DMS53 (cell line): ENCODE data around the gene ANTXR1.
"Not testable (repeated sequence)": the region's sequence is repeated elsewhere in the genome, so short reads cannot be mapped to it uniquely, and the experiment has no call there.

ENCODE experiments used
- DNase-seq: peaks from one replicate; lab custom pipeline; 2025; lab: John Stamatoyannopoulos, UW

Gene ANTXR1

DNA sequence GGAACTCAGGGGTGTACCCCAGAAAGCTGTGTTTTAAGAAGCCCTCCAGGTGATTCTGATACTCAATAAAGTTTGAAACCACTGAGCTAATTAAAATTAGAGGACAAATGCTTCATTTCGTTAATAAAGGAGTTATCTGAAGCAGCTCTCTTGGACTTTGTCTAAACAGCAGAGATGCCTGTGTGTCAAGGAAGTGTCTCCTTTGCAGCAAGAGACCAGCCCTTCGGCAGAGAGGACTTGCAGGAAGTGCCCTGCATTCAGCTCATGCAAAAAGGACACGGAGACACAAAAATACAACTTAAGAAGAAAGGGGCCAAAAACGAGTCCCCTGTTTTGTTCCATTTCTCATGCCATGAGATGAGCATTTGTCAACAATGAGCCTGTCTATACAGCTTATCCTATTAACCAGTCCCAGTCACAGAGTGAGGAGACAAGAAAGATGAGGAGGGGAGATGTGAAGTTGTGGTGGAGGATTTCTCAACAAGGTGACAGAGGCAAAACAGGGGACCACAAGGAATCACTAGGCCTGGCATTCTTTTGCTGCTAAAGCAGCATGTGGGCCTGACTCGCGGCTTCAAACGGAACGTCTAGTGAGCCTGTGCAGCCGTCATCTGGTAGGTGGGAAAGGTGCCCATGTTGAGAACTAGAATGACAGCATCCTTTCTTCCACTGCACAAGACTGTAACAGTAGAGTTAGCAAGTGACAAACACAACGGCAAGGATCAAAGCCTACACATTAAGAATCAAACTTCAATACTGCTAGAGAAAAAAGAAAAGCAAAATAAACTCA, 152.3 kb downstream of the ANTXR1 start:
- DNase-seq = no peak

DNA sequence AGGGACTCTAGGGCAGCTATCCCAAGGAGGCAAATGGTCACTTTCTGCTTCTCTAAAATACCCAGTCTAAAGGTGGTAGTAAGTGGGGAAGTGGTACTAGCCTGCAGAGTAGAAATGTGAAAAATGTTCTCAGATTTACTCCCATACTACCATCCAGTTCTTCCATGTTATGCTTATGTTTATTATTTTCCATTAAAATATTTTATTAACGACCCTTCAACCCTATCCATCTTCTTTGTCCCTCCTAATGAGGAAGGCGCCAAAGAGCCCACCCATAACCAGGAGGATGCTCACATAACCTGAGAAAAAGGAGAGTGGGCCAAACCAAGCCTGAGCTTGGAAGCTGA, 153.5 kb downstream of the ANTXR1 start:
- no peak for DNase-seq

DNA sequence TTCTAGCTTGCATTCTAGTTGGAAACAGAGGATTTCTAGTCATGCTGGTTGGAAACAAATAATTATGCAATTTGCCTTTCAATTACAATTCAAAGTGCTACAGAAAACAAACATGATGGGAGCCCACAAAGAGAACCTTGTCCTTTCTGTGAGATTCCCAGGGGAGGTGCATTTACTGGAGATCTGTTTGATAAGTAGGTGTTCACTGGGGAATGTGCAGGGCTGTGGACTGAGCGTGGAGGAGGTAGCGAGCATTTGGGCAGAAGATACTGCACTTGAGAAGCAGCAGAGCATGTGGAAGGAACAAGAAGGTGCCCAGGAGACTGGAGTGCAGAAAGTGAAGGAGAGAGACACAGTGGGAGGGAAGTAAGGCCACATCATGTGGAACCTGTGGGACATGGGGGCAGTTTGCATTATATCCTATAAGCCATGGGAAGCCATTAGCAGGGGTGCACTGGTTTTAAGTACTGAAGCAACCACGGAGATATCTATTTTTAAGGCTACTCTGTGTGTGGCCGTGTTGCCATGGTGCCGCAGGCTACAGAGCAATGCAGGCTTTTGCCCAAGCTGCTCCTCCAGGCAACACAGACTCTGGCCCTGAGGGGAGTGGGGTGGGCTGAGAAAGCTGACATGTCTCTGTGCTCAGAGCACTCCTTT, 154.0 kb downstream of the ANTXR1 start:
- DNase-seq = no peak

DNA sequence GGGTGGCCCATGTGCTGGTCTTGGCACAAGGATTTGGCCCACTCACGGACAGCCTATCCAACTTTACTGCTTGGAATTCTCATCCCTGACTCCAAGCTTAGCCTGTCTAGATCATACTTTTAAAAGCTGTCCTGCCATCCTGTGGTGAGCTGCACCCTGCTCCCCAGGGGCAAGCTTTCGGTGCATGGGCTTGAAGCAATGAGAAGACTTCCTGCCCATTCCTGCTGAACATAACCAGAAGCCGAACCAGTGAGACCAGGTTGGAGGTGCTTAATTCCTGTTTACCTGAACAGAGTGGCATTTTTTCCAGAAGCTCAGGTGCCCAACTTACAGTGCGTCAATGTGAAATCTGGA, 154.5 kb downstream of the ANTXR1 start:
- DNase-seq = no peak

DNA sequence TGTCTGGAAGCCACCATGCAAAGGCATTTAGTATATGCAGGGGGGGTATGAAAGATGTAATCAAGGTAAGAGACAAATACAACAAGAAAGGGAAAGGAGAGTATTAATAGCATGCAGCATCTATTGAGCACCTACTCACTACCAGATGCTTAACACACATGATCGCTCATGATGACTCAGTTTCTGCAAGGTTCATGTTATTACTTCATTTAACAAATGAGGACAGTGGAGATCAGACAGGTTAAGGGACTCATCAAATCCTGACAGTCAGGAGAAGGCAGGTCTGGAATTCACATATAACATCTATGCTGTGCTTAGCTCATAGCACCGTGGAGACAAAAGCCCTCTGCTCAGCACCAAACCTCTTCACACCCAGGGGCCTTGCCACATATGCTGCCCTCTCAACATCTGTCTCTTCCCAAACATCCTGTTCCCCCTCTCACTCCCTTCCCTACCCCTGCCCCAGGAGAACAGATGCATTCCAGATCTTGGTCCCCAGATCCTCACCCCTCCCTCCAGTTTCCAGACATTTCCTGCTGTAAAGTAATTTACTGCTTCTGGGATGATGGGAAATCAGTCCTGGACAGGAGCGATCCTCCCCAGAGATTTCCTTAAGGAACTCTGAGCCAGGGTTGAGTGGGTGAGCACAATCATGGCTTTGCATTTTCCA, 155.3 kb downstream of the ANTXR1 start:
- DNase-seq = no peak

DNA sequence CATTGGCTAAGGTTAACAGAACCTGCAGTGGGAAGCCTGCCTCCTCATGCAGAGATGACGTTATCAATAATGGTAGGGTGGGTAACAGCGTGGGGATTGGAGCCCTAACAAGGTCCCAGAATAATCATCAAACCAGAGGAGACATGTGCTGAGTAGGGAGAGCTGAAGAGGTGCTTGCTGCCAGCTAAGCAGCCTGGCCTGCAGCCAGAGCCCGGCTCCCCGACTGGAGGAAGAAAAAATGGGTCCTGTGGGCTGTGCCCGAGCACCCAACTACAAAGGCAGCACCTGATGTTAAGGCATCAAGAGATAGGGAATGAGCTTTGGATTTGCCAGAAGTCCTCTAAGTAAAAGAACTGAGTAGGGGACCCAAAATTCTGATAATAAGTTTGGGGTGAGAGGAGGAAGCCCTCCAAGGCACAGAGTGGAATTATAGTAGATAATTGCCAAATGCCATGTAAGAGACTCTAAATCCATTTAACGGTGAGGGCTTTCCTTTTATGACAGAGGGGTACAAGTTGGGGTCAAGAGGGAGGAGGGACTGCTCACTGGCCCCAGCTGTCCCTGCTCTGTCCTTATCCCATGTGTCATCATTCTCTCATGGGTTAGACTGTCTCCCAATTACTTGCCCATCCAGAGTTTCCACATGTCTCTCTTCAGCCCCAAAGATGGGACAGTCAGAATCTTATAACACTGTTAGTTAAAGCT, 156.1 kb downstream of the ANTXR1 start:
- no peak for DNase-seq

DNA sequence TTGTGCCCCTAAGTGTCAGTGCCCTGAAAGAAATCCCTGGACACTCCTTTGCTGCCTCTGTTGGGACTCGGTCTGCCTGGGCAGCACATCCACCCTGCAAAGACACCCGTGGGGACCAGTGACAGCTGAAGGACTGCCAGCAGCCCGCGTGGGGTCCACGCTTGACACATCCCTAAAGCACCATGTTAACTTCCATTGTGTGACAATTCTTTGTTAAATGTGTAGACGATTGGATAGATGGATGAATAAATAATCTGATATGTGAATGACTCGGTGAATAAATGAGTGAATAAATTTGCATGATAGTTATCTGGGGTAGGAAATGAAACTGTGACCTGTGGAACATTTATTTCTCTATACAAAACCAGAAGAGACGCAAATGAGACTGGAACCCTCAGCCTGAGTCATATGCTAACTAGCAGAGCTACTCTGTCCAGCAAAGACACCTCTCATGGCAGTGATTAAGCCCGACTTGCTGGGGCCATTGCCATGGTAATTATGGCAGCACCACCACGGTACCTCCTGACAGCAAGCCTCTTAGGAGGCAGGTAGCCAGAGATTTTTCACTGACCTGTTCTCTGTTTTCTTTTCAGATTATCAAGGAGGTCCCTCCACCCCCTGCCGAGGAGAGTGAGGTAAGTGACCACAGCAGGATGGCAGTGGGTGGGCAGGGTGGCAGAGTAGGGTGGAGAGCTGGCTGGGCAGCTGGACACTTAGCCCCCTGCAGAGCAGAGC, 156.8 kb downstream of the ANTXR1 start:
- DNase-seq = no peak

DNA sequence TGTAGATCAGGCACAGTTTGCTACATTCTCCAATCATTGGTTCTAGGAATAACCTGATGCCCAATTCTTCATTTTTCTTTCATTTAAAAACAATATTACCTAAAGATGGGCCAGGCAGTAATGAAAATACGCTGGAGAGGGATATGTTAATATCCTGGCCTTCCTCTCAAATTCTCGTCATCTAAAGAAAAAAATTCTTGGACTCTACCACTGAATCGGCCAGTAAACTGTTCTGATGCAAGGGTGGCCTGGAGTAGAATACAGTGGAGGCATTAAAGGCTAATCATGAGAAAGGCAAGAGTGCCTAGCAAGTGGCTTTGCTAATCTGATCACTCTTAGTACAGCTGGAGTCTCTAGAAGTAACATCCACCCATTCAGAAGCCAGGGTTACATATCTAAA, 157.7 kb downstream of the ANTXR1 start:
- no peak for DNase-seq

DNA sequence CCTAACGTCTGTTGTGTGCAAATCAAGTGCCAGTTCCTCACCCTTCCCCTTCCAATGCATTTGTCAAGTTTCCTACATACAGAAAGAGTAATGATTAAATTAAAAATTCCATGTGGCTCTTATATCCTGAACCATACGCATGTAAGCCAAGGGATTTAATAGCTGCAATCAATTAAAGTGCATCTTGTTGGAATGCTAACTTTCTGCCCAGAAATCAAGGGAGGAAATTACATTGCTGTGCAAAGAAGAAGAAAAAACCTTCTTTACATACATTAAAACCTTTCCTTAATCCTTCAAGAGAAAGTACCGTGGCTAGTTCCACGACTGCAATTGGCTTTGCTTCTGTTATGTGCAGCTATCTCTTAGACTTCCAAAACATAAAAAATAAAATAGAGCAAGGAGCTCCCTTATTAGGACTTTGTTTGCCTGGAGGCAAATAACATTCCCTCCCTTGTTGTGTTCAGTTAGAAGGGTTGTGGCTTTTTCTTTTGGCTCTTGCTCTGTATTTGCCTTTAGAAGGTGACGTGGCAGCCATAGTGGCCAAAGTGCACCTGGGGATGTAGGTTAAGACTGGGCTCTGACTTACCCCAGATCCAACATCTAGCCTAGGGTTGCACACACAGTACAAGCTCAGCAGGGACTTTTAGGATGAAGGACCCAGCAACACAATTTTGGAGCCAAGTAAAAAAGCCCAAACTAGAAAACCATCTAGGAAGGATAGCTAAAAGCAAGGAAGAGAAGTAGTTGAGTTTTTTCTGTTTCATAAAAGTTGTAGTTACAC, 158.3 kb downstream of the ANTXR1 start:
- DNase-seq = no peak

DNA sequence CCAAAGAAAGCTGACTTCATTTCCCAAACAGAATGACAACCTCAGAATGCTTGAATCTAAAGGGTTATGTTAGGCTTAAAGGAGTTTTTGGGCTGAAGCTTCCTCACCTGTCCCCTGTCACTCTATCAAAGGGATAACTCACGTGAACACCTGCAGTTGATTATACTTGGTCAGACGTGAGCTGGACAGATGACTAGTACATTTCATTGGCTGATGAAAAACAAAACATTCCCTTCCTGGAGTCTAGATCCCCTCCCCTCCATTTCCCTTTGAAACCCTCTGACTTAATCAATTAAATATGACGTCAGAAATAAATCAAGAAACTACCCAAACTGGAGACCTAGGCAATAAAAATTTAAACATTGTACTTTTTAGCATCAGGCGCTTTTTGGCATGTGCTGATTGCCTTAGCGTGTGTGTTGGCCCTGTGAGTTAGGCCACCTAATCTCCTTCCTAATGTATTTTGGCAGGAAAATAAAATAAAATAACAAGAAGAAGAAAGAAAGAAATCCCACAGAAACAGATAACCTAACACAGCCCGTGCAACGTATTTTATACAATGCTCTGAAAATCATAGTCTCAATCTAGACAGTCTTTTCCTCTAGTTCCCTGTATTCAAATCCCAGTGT, 159.0 kb downstream of the ANTXR1 start:
- no peak for DNase-seq

DNA sequence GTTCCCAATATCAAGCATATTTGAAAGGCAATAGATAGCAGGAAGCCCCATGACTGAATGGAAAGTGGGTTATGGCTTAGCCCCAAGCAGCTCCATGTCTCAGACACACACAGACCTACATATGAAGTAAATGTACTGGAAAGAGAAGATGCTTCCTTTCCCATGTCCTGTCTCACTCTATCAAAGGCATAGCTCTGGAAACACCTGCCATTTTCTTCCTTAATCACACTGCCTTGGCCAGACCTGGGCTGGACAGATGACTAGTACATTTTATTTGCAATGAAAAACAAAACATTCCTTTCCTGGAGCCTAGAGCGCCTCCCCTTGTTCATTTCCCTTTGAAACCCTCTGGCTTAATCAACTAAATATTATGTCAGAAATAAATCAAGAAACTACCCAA, 160.7 kb downstream of the ANTXR1 start:
- no peak for DNase-seq

DNA sequence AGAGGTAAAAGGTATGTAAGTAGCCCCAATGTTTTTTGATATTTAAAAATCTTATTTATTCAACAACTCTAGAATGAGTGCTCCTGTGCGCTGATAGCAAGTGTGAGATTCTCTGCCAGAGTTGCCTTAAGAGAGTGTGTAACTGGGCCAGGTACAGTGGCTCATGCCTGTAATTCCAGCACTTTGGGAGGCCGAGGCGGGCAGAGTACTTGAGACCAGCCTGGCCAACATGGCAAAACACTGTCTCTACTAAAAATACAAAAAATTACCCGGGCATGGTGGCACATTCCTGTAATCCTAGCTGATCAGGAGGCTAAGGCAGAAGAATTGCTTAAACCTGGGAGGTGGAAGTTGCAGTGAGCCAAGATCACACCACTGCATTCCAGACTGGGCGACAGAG, 161.2 kb downstream of the ANTXR1 start:
- not testable (repeated sequence) for DNase-seq

DNA sequence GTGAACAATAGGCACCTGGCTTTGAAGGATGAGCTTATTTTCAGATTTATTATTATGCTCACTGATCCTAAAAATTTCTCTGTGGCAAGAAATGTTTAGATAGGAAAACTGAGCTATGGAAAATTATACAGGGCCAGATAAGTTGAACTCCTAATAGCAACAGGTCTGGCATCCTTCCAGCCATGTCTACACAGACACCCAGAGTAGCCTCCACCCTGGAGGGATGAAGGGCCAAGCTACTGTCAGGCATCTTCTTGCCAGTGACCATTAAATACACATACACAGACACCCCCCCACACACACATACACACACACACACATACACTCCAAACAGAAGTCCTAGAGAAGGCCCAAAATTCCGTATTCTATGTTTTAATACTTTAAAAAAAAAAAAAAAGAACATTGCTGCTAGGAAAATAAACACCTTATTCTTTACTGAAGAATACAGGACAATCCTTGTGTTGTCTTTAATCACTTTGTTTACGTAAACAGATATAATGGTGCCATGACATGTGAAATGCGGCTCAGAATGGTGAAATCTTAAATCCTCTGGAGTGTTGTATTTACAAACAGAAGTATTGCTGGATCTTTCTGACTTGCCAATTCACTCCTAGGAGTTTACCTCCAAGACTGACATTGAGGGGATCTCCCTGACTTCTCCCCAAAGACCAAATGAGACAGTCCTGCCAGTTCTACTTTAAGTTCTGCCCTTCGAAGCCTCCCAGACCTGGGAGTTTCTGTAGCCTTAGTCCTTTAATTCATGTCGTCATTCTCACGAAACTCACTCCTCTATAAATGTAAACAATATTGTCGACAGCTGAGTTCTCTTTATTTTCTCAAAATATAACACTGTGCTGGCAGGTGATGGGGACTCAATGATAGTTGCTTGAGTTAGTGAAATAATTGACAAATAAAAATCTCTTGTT, 163.1 kb downstream of the ANTXR1 start:
- no peak for DNase-seq

DNA sequence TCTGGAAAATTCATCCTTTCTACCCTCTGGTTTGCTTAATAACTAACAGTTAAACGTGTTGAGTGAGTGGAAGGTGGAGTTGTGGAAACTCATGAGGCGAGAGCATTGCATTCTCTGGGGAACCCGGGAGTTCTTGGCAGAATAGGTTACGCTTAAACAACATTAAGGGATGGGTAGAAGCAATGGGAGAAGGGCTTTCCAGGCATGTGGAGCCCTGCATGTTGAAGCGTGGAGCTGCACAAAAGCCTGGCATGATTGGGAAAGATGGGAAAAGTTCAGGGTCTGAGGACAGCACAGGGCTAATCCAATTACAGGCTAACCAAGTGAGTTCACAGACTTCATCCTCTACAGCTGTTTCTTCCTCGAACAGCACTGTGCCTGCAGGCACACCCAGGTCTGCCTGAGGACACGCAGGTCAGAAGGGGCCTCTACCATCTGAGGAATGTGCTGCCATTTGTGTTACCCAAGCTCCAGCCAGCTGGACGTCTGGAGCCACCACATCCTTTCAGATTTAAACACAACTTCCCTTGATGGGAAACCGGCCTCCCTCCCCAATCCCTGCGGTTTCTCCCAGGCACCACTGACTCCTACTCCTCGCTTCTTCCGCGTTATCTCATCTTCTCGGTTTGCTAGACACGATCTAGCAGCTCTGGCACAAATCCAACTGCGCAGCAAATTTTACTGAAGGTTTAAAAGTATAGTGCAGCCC, 164.2 kb downstream of the ANTXR1 start:
- no peak for DNase-seq

DNA sequence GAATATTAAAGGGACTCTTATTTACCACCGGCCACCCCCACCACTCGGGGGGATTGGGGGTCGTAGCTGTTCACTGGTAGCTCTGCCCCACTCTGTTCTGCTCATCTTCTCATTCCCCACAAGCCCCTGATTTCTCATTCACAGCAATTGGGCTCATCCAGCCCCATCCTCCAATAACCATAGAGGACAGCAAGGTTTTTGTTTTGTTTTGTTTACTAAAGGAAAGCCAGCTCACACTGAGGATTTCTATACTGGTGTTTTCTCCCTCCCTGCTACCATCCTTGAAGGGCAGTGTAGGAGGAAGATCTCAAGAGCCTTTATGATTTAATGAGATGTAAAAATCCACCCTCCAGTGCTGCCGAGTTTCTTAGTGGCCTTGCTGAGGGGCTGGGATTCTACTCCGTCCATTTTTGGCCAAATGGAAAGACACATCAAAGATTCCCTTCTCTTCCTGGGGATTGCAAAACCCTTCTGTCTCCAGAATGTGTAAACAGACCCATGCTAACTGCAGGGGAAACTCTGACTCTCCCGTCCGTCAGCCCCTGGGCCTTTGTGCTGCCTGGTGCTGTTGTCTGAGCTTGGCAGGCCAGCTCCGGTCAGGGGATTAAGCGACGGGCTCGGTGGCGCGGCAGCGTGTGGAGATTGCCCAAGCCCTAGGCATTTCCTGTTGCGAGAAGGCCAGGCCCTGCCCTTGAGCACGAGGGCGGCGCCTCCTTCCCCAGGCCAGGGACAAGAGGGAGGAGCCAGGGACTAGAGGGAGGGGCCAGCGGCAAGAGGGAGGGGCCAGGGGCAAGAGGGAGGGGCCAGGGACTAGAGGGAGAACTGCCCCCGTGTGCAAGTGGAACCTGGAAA, 165.0 kb downstream of the ANTXR1 start:
- DNase-seq = peak; percentile 8

DNA sequence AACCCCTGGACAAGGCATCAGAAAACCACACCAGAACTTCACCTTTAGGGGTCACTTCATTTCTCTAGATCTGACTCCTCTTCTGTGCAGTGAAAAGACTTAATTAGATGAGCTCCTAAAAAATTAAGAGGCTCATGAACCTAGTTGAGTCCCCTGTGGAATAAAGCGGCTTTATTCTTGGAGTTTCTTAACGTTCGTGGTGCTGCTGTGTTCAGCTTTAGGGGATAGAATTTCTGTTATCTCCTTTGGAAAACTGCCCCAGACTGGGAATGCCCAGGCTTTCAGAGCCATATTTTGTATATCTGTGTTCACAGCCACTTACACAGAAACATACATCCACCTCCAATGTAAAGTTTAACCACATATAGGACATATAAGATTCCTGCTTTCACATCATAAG, 165.8 kb downstream of the ANTXR1 start:
- DNase-seq = no peak

DNA sequence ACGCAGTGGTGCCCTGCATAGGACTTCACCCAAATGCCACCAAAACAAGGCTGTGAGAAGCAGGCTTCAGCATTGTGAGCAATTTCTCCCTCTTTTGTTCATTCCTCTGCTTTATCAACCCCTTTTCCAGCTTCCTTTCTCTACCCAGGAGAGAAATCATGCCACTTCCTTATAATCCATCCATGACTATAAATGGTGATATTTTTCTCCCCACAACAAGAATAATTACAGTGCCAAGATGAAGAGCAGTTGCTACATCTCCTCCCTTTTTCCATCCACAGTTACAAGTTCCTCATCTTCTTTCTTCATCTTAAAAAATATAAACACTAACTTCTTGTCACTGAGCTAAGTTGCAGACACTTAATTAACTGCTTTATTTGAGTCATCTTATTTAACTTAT, 167.2 kb downstream of the ANTXR1 start:
- no peak for DNase-seq

DNA sequence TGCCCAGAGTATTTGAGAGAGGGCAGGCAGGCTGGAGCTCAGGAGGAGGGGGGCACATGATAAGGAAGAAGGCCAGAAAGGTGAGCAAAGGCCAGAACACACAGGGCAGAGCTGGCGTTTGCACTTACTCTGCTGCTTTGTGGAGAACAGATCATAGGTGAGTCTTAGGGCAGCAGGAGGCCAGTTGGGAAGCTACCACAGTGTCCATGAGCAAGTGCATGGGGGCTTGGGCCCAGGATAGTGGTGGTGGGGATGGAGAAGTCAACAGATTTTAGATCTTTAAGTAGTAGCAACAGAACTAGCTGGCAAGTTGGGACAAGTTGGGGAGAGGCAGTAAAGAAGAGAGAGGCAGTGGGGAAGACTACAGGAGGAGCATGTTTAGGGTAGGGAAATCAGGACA, 168.0 kb downstream of the ANTXR1 start:
- DNase-seq = no peak
